GM21515 (cell line): ENCODE data around the gene CCDC13.
A peak's percentile ranks its signal among the peaks of the same experiment; 100 is the strongest.

Experiments used
- ATAC-seq: cut with Tn5 transposase; IDR thresholded peaks from one replicate; pipeline ENCODE4 v1.9.1; 2021; ENCODE audit not compliant: unreplicated experiment

The CCDC13 gene

DNA sequence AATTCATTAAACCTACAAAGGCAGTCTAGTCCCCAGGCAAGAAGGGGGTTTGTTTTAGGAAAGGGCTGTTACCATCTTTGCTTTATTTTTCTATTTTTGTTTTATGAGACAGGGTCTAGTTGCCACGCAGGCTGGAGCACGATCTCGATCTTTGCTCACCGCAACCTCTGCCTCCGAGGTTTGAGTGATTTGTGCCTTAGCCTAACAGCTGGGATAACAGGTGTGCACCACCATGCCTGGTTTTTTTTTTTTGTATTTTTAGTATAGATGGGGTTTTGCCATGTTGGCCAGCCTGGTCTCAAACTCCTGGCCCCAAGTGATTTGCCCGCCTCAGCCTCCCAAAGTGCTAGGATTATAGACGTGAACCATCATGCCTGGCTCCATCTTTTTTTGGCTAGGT is 26.3 kb upstream of the CCDC13 start:
- ATAC-seq: no peak

DNA sequence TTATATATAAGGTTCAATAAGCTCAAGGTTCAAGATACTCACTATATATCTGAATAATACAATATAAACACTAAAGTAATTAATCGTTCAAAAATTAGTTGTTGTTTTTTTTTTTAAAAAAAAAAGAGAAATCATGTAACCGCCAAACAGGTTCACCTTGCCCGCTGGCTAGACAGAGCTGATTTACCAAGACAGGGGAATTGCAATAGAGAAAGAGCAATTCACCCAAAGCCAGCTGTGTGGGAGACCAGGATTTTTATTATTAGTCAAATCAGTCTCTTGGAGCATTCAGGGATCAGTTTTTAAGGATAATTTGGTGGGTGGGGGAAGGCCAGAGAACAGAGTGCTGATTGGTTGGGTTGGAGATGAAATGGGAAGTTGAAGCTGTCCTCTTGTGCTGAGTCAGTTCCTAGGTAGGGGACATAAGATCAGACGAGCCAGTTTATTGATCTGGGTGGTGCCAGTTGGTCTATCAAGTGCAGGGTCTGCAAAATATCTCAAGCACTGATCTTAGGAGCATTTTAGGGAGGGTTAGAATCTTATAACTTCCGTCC is 23.4 kb upstream of the CCDC13 start:
- ATAC-seq: no peak

DNA sequence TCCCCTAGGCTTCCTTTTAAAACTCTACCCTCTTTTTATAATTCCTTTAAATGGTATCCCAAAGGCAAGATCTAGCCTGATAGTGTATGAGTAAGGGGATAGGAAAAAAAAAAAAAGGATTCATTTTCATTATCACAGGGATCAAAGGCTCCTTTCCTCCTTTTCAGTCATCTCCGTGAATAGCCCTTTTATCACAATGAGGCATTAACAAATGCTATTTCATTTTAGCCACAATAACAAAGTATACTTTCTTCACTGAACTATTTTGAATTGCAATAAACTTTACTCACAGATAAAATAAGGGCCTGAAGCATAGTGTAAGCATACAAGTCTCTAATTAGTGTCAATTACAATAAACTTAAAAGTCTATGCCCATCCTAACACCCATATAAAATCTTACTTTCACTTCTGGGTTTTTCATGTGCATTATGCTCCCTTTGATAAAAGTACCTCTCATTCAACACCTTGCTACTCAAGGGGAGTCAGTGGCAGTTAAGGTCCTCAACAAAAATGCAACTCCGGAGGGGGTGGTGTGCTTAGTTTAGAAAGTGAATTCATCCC is 22.6 kb upstream of the CCDC13 start:
- ATAC-seq: no peak

DNA sequence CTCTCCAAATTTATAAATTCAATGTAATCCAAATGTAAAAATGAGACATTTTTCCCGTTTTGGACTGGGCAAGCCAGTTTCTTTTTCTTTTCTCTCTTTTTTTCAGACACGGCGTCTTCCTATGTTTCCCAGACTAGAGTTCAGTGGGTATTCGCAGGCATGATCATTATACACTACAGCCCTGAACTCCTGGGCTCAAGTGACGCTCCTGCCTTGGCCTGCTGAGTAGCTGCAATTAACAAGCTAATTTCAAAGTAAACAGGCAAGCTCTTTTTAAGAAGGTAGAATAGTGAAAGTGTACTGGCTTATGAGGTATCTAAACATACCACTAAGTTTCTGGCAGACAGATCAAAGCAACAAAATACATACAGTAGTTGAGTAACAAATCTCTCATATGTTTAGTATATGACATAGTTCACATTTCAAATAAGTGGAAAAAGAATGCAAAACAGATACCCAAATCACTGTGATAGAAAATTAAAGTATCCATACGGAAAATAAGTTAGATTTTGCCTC is 17.7 kb upstream of the CCDC13 start:
- no peak for ATAC-seq

DNA sequence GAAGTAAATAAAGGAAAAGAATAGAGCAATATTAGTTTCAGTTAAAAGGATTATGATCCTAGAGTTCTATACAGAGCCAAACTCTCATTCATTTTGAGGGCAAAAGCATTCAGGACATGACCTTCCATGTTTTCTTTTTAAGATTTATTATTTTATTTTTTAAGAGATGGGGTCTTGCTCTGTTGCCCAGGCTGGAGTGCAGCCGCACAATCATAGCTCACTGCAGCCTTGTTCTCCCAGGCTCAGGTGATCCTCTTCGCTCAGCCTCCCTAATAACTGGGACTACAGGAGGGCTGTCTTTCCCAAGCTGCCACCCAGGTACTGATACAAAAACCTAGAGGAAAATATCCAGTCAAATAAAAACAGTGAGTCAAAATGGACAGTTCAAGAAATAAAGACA is 13.6 kb upstream of the CCDC13 start:
- ATAC-seq: no peak

DNA sequence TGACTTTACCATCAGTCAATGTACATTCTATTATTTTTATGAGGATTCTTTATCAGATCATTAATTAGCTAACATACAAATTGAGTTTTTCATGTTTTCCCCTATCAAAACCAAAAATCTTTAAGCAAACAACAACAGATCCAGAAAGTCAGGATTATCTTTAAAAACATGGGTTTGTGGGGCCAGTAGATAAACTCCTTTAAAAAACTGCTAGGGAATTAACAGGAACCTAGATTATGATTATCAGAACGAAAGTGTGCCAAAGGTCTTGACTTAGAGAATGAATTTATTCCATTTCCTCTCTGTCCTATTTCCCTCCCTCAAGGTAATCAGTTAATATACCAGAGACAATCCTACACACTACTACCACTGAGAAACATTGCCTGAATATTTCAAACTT is 13.2 kb upstream of the CCDC13 start:
- no peak for ATAC-seq

DNA sequence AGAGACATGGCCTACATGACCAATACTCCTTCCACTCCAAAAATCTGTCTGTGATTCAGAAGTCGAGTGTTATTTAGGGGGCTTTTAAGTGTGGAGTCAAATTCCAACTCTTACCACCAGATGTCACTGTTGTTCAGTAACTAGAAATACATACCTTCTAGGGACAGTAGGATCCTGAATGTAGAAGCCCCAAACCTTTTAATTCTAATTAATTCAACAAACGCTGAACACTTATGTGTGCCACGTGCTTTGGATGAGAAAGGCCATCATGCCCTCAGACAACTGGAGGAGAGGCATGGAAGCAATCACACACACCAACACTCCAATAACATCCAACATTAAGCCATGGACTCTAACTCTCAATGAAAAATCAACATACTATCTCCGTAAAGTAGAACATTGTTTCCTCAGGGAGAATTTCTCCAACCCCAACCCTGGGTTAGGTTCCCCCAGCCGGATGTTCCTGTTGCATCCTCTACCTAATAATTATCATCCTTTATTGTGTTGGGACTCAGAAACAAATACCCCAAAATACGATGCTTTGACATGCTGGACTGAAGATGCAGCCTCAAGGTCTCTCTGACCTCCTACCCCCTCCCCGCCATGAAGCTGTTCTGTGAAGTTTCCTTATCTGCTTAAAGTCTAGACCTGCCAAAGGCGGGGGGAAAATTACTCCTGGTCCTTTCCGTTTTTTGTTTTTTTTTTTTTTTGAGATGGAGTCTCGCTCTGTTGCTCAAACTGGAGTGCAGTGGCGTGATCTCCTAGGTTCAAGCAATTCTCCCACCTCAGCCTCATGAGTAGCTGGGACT is 8.0 kb upstream of the CCDC13 start:
- no peak for ATAC-seq

DNA sequence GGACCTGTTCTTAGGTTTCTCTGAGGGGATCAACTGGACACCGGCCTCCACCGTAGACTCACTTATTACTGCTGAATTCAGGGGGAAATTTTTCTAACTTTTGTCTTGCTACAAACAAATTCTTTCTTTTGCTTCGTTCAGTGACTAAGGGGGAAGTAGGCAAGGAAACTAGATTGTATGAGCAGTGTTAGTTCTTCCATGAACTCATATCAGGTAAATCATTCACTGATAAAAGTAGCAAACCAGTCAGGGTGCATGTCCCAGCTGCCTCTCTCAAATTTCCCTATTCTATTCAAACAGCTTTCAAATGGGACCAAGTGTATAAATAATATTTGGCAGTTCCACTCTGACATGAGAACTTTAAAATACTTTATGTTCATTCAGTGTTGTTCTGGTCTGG is 7.3 kb upstream of the CCDC13 start:
- ATAC-seq: no peak

DNA sequence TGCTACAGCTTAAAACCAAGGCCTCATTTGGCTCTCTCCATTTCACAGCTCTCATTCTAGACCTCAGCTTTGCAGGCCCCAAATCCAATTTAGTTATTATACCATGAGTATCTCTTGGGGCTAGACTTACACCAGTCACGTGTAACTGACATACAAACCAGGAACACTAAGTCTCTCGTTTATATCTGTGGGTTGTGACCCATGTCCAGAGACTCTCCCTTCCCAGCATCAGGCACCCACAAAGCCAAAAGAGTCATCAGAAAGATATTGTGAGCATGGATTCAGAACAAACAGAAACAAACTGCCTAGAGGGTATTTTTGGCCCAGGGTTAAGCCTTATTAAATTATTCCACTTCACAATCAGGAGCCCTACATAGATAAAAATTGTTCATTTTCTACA is 5.6 kb upstream of the CCDC13 start:
- ATAC-seq: no peak

DNA sequence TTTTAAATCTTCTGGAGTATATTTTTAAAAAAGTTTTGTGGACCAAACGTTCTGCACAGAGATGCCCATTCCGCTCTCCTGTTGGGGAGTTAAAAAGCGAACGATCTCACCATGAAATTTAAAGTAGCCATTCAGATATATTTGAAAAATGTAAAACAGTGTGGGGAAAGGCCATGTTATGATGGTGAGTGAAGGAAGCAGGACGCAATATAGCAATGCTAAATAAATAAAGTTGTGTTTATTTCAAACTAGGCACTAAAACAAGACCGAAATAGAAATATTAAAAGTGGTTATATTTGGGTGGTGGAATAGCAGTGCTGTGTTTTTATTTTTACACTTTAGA is 327 bp upstream of the CCDC13 start:
- ATAC-seq: peak; percentile 6

DNA sequence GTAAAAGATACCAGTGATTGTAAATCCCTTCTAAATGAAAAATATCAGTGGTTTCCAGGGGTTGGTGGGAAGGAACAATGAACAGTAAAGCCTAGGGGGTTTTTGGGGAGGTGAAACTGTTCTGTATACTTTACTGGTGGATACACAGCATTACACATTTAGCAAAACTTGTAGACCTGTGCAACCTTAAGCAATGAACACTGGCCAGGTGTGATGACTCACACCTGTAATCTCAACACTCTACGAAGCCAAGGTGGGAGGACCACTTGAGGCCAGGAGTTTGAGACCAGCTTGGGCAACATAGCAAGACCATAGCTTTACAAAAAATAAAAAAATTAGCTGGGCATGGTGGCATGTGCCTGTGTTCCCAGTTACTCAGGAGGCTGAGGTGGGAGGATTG is 1.8 kb downstream of the CCDC13 start:
- no peak for ATAC-seq

DNA sequence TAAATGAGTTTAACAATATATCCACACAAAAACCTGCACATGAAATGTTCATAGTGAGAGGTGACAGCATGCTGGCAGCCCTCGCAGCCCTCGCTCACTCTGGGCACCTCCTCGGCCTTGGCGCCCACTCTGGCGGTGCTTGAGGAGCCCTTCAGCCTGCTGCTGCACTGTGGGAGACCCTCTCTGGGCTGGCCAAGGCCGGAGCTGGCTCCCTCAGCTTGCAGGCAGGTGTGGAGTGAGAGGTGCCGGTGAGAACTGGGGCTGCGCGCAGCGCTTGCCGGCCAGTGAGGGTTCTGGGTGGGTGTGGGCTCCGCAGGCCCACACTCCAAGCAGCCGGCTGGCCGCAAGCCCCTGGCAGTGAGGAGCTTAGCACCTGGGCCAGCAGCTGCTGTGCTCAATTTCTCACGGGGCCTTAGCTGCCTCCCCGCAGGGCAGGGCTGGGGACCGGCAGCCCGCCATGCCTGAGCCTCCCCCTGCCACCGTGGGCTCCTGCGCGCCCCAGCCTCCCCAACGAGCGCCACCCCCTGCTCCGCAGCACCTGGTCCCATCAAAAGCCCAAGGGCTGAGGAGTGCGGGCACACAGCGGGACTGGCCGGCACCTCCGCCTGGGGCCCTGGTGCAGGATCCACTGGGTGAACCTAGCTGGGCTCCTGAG is 3.4 kb downstream of the CCDC13 start:
- ATAC-seq: no peak

DNA sequence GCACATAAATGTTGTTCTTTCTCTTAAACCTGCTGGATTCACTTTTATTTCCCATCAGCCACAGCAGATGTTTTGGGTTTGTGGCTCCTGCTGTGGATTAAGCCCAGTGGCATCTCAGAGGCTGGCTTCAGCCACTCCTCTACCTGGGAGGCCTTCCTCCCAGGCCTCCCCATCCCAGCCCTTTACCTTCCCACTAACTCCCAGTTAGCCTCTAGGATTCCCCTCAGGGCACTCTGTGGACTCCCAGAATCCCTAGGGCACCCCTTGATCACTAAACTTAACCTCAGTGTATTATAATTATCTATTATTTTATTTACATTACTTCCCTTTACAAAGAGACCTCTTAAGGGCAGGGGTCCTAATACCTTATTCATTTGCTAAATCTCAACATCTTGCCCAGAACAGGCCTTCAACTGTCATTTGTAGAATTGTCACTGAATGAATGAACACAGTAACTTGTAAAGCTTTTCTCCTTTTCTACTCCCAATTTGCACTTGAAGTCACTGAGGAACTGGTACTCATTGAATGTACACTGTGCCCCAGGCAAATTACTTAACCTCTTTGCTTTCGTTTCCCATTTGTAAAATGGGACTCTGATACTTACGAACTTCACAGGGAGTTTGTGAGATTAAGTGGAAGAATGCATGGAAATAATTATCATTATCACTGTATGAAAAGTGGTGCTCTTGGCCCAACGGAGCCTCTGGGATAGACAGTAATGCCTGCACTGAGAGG is 8.3 kb downstream of the CCDC13 start:
- ATAC-seq: no peak

DNA sequence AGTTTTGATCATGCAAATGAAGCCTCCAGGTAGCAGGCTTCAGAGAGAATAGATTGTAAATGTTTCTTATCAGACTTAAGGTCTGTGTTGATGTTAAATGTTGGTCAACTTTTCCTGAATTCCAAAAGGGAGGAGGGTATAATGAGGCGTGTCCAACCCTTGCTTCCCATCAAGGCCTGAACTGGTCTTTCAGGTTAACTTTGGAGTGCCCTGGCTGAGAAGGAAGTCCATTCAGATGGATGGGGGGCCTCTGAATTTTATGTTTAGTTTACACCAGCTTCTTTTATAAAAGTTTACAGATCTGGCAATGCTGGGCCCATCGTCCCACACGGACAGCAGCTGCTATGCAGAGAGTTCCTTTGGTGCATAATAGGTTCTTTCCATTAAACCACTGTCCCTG is 8.9 kb downstream of the CCDC13 start:
- ATAC-seq: no peak

DNA sequence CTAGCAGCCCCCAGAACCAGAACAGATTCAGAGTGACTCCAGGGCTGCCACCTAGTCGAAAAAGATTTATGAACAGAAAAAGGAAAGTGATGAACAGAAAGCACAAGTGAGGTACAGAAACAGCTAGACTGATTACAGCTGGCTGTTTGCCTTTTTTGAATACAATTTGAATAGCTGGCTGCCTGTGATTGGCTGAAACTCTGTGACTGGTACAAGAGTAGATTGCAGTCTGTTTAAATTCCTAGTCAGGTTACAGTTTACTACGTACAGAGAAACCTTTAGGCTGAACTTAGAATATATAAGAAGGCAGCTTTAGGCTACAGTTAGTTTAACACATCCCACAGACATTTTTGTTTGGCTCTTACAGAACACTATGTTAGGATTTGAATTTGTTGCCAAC is 10.0 kb downstream of the CCDC13 start:
- ATAC-seq: no peak

DNA sequence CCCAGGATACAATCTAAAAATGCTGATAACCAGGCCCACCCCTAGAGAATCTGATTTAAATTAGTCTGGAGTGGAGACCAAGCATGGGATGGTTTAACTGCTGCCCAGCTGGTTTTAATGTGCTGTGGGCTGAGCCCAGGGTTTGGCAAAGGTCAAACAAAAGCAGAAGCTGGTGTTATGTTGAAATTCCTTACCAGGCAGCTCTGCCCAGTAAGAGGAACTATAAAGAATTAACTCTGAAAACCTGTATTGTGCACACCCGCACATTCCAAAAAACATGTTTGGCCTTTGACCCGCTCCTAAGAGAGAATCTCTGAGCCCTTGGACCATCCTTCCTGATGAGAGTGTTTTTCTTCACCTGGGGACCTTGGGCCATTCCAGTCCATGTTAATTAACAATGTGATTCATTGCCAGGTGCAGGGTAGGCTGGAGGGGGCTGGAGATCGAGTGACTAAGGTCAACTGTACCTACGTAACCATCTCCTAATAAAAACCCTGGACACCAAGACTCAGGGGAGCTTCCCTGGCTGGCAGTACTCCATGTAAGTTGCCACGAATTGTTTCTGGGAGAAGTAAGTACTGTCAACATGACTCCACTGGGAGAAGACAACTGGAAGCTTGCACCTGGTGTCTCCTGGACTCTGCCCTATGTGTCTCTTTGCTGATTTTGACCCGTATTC is 10.9 kb downstream of the CCDC13 start:
- no peak for ATAC-seq

DNA sequence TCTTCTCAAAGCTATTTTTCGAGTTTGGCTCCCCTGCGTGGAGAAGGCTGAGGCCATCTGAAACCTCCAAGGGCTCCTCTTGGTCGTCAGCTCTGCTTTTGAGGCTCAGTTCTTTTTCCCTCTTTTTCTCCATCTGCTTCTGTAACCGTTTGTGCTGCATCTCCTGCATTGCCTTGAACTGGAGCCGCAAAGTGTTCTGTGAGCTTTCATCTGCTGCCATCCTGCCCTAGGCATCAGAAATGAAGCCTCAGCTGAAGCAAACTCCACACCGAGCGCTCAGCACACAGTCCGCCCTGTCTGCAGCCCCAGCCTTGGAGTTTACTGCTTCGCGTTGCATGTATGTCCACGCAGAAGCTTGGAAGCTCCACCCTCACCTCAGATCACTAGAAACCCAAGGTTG is 14.9 kb downstream of the CCDC13 start:
- ATAC-seq: no peak

DNA sequence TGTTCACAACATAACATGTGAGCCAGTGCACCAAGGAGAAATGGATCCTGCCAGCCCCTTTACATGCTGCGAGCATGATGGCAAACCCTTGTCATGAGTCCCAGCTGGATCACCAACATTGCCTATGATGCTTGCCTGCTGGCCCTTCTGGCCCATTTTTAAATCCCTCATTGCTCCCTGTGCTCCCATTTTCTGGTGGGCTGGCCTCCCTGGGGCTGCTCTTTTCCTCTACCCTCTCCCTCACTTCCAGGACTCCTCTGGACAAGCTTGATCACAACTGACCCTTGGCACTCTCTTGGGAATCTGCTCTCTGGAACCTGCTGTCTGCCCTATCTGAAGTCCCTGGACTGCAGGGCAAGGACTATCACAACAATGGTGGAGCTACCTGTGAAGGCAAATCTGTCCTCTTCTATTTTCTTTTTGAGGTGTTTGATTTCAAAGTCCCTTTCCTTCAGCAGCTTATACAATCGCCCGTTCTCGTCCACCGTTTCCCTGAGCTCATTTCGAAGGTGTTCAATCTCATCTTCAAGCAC is 16.3 kb downstream of the CCDC13 start:
- no peak for ATAC-seq

DNA sequence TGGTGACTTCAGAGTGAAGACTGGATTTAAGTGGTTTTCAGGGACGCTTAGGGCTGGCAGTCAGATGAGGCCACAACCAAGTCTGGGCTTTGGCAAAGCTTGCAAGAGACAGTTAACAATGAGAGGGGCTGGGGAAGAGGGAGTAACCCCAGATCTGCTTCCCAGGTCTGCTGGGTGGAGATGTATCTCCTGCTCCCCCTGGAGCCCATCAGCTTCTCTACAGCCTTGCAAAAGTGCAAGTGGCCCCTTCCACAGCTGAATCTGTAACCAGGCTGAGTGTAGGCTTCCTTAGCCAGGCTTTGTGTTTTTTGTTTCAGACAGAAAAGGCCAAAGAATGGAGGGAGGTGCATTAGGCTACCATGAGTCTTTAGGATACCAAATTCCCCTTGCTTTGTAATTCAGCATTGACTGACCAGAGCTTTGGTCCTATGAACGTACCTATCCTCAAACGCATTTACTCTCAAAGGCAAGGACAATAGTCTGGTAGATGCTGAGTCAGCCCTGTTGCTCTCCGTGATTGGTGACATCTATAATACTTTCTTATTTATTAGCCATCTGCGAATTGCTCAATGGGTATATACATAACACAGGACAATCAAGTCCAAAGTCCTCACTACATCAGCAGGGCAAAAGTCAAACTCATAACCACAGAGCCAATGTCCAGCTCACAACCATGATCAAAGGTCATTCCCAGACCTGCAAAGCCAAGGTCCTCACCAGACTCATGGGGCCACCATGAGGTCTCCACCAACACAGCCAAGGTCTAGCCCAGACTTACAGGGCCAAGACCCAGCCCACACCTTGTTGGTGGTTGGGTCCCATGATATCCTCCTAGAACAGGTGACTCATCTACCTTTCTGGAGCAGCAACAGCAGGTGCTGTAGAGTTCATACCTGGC is 17.1 kb downstream of the CCDC13 start:
- no peak for ATAC-seq

DNA sequence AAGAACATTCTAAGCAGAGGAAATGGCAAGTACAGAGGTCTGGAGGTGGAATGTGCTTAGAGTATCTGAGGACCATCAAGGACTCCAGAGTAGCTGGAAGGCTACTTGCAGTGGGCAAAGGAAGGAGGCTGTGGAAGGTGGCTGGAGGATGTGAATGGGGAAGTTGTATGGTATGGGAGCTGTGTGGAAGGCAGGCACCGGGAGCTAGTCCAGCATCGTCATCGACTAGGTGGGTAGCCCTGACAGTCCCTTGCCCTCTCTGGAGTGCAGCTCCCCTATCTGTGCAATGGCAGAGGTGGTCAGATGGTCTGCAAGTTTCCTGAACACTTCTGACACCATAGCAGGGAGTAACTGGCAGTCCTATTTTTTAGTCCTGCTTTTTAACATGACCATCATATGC is 19.3 kb downstream of the CCDC13 start:
- no peak for ATAC-seq
